ENCODE results near the gene ADAM8.
"Not testable (repeated sequence)": the region's sequence is repeated elsewhere in the genome, so short reads cannot be mapped to it uniquely, and the experiment has no call there.

Gene ADAM8

GRCh38 chr10:133231244-133231945, 45.3 kb downstream of the ADAM8 start:
- no peak for DNase-seq (ENCODE audit: low read depth)

- no peak for DNase-seq (ENCODE audit: low read depth)
Observed at GRCh38 chr10:133230387-133231195, 46.1 kb downstream of the ADAM8 start.

DNA sequence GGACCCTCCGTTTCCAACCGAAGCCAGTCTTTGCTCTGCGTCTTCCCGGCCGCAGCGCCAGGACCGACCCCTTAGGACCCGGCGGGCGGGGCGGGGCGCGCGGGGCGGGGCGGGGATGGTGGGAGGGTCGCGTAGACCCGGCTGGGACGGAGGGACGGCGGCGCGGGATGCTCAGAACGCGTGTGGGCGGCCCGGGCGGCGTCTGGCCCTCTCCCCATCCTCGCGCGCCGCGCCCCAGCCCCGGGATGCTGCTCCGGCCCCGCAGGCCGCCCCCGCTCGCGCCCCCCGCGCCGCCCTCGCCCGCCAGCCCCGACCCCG, 46.7 kb downstream of the ADAM8 start, which contains the start of gene UTF1:
UTF1 (plus strand) TSS at position 174 of the 318 bp plus-strand sequence; CDS start at position 246, 72 bp downstream.
- no peak for DNase-seq (ENCODE audit: low read depth)

GRCh38 chr10:133229265-133230043, 47.2 kb downstream of the ADAM8 start:
- no peak for DNase-seq (ENCODE audit: low read depth)

- no peak for DNase-seq (ENCODE audit: low read depth)
Observed at GRCh38 chr10:133227256-133227655, 49.4 kb downstream of the ADAM8 start.

GRCh38 chr10:133226251-133226808, 50.3 kb downstream of the ADAM8 start:
- DNase-seq (ENCODE audit: low read depth) = no peak

GRCh38 chr10:133225707-133226191, 50.9 kb downstream of the ADAM8 start:
- DNase-seq (ENCODE audit: low read depth) = no peak

DNA sequence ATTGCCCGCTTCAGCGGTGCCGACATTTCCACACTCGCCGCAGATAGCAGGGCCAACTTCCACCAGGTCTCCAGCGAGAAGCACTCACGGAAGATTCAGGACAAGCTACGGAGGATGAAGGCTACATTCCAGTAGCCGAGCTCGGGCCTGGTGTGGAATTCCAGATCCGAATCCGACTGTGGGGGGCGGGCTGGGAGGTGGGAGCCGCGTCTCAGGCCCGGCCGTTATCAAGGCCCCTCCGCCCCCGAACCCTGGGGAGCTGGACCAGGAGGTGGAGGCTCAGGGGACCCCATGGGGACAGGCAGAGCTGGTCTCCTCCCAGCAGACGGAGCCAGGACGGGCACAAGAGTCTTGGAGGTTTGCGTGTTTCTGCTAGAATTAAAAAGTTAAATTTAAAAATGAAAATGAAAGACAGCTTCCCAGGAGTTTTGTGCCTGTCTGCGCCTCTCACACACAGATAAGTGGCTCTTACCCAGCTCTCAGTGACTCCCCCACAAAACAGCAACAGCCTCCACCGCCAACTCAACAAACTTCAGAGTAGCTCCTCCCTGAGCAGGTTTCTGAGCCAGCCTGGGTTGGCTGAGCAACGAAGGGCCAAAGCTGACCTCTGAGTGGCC, 51.8 kb downstream of the ADAM8 start:
- no peak for DNase-seq (ENCODE audit: low read depth)

GRCh38 chr10:133224076-133224475, 52.6 kb downstream of the ADAM8 start:
- no peak for DNase-seq (ENCODE audit: low read depth)

- not testable (repeated sequence) for DNase-seq (ENCODE audit: low read depth)
Observed at GRCh38 chr10:133221756-133222155, 54.9 kb downstream of the ADAM8 start.

- DNase-seq (ENCODE audit: low read depth) = no peak
Observed at GRCh38 chr10:133221331-133221730, 55.3 kb downstream of the ADAM8 start.

GRCh38 chr10:133219782-133220181, 56.9 kb downstream of the ADAM8 start:
- DNase-seq (ENCODE audit: low read depth) = no peak

GRCh38 chr10:133218891-133219290, 57.8 kb downstream of the ADAM8 start:
- DNase-seq (ENCODE audit: low read depth) = no peak

DNA sequence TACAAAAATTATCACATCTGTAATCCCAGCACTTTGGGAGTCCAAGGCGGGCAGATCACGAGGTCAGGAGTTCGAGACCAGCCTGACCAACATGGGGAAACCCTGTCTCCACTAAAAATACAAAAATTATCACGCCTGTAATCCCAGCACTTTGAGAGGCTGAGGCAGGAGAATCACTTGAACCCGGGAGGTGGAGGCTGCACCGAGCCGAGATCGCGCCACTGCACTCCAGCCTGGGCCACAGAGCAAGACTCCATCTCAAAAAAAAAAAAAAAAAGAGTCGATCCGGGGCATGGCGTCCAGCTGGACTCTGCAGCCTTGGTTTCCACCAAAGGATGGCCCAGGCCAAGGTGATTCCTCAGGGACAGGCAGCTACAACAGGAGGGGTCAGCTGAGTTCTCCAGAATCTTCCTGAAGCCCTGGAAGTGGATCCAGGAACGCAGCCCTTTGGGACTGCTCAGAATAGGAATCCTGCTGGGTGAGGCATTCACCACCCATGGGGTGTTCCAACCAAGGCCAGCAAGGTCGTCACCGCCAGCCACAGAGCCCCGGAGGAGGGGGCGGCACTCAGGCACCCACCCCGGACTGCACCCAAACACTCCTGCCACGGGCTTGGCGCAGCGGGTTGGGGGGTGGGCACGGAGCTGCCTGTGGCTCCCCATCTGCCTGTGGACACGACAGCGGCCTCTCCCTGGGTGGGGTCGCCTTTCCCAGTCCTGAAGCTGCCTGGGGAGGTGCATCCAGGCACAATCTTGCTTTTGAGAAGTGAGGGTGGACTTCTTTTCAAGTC, 58.7 kb downstream of the ADAM8 start:
- DNase-seq (ENCODE audit: low read depth) = no peak

DNA sequence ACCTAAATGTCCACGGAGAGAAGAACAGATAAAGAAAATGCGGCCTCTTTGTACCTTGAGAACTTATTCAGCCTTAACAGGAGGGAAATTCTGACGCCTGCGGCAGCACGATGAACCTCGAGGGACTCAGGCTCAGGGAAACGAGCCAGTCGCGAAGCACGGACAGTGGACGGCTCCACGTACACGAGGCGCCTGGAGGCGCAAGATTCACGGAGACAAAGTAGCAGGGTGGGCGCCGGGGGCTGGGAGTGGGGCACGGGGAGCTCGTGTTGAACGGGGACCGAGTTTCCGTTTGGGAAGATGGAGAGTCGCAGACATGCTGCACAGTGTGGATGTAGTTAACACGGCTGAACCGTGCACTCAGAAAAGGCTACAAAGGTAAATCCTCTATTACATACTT, 59.9 kb downstream of the ADAM8 start:
- DNase-seq (ENCODE audit: low read depth) = no peak

DNA sequence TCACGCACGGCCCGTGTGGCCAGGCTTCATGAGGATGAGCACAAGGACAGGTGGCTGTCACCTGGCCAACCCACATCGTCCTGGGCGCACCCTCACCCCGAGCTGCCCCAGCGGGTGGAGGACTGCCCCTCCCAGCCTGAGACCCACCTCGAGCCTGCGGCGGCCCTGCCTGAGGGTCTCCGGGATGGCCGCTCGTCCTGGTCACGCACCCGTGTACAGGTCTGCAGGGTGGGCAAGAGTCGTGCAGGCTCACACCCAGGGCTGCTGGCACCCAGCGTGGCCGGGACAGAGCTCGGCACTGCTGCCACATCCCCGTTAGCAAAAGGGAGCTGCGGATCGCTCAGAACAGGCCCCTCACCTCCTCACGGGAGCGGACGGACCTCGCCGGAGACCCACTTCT, 61.1 kb downstream of the ADAM8 start:
- DNase-seq (ENCODE audit: low read depth) = no peak

- no peak for DNase-seq (ENCODE audit: low read depth)
Observed at GRCh38 chr10:133214468-133215410, 61.9 kb downstream of the ADAM8 start.

DNA sequence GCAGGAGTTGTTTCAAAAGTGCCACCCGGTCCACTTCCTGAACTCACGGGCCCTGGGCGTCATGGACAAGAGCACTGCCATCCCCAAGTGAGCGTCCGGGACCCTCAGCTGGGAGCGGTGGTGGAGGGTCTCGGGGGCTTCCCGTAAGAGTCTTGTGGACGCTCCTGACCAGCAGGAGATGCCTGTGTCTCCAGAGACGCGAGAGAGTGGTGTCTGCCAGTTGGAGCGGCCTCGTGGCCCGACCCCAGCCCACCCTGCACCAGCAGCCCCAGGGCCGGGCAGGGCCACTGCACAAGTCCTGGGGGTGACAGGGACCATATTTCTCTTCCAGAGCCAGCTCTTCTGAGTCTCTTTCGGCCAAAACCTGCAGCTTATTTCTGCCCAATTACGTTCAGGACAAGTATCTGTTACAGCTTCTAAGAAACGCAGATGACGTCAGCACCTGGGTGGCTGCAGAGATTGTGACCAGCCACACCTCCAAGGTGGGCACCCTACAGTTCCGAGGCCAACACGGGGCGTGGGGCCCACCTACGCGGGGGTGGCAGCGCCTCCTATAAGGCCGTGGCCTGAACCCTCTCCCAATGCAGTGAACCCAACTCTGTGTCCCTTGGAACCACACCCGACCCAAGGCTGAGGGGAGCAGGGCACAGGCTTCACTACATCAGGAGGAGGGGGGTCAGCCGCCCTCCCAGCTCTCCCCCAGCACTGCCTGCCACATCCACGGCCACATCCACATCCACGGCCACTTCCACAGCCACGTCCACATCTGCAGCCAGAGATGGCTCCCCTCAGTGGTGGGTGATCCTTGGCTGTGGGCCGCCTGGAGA, 62.8 kb downstream of the ADAM8 start:
- no peak for DNase-seq (ENCODE audit: low read depth)

All from activated gamma-delta T cell treated with anti-CD3 and anti-CD28 coated beads, Interleukin-2, amount 50 U/mL, for 16 hours (primary cell).